Heart right ventricle (tissue), 16 donors: ENCODE measurements around the gene CCDC106. TPM values are rescaled to one million over a fixed set of nuclear protein-coding genes. Genes with fewer than 3 reads are reported as not detected.

Source experiments
- ATAC-seq, 8 donors: fragments of 200-7000 bp; cut with Tn5 transposase; one replicate each; pipeline ENCODE4 v1.9.1; 2020; ENCODE audit warnings: mild to moderate bottlenecking in 8 of 8, moderate library complexity in 8 of 8, moderate number of reproducible peaks in 1 of 8
- DNase-seq, 2 donors: peaks; one replicate each; pipeline ENCODE4 v3.0.0-alpha.2; 2020
- H3K27ac ChIP-seq, 10 donors: fragments of 200-600 bp; sonication (generic) in 2 of 10; one replicate each; pipeline versions ENCODE4 v1.5.0 to v1.8.0; 2020 to 2022; ENCODE audit warnings: mild to moderate bottlenecking in 3 of 10
- H3K27me3 ChIP-seq, 7 donors: fragments of 200-600 bp; one replicate each; pipeline ENCODE4 v1.8.0; 2021 to 2022; ENCODE audit warnings: mild to moderate bottlenecking in 2 of 7
- H3K36me3 ChIP-seq, 9 donors: fragments of 200-600 bp; sonication (generic) in 1 of 9; one replicate each; pipeline versions ENCODE4 v1.5.0 to v1.8.0; 2020 to 2022; ENCODE audit warnings: mild to moderate bottlenecking in 2 of 9
- H3K4me1 ChIP-seq, 9 donors: fragments of 200-600 bp; sonication (generic) in 1 of 9; one replicate each; pipeline versions ENCODE4 v1.5.0 to v1.8.0; 2020 to 2022; ENCODE audit warnings: mild to moderate bottlenecking in 4 of 9
- H3K4me3 ChIP-seq, 10 donors: fragments of 200-600 bp; sonication (generic) in 2 of 10; one replicate each; pipeline versions ENCODE4 v1.5.0 to v1.8.0; 2020 to 2022; ENCODE audit warnings: mild to moderate bottlenecking in 7 of 10, moderate library complexity in 2 of 10
- H3K9me3 ChIP-seq, 11 donors: fragments of 200-600 bp in 10 of 11; sonication (generic) in 2 of 11; one replicate each; pipeline versions ENCODE4 v1.5.0 to v1.8.0; 2013 to 2022; ENCODE audit warnings: mild to moderate bottlenecking in 2 of 11, control low read depth in 1 of 11, moderate library complexity in 1 of 11
- WGBS, 2 donors: extraction: QIAGEN DNeasy Blood & Tissue Kit; methylation state at CpG; one replicate each; pipeline ENCODE4 v1.1.7; 2013; ENCODE audit warnings: inconsistent platforms in 1 of 2; 5-methylcytosine and 5-hydroxymethylcytosine counted together
- intact Hi-C, 10 donors: fragments of 100-400 bp; cut with DNase I; formaldehyde crosslinking; loops; one replicate each; pipeline versions ENCODE4 v1.11.1 to v1.14.2; 2022
- polyA plus RNA-seq, 2 donors: library from polyadenylated mRNA; stranded (reverse); fragments of 200-250 nt; gene quantifications; one replicate each; pipeline ENCODE4 v1.2.3, GENCODE V29; 2013
- total RNA-seq, 10 donors: library from RNA; stranded (reverse); fragmentation: NEBNext Ultra II Directional in 3 of 10; extraction: Animal tissue kit (Norgen Biotek cat#: 25700) in 3 of 10; gene quantifications; one replicate each; pipeline versions ENCODE4 v1.2.1 to v1.2.4, GENCODE V29; 2021 to 2023
- TF ChIP-seq, protein P1 (sequence below), 9 donors: fragments of 200-600 bp; sonication (generic) in 2 of 9; IDR thresholded peaks; one replicate each; pipeline versions ENCODE4 v1.5.0 to v1.8.0; 2021 to 2022; ENCODE audit warnings: antibody characterized with exemption in 9 of 9, mild to moderate bottlenecking in 5 of 9, moderate library complexity in 1 of 9
- donor health status: Arrhythmogenic right ventricular cardiomyopathy.
- donor health status: ischemic (EF 13 %, LVEDD 7.1; RV severe dilation, severe dysfunction).
- donor health status: healthy with polysubstance abuse.
- donor health status: DM: no; HTN: yes; CAD: no.
- donor health status: DM: no; HTN: no; CAD: no.
- donor health status: ischemic (EF 25% LVEDD 6.9; RV normal size, moderate dysfunction).
- donor health status: ischemic (EF 25% LVEDD 5.7; RV mildly dilated, moderate dysfunction).
- donor health status: healthy.
- donor health status: DM: yes; HTN: yes; CAD: no.
- donor health status: Ischemic cardiomyopathy.
- donor health status: ischemic (EF 35%, LVEDD 5.7; RV mildly dilated, moderate dysfunction).
- donor health status: nonischemic (EF 11% LVEDD 7.7; RV severe dilation, severe dysfunction).
- donor health status: DM: yes; HTN: yes; CAD: no.
- donor health status: PGD.
- donor health status: ischemic (EF 29% LVEDD 5.4; RV normal size, mild dysfunction).
- donor health status: nonischemic (EF 23%, LVEDD 6.1; RV moderate dilation, normal function).

CCDC106 gene
- total and polyA plus RNA-seq, 12 donors = 12.1 to 29.6 (median 14.4) TPM

DNA sequence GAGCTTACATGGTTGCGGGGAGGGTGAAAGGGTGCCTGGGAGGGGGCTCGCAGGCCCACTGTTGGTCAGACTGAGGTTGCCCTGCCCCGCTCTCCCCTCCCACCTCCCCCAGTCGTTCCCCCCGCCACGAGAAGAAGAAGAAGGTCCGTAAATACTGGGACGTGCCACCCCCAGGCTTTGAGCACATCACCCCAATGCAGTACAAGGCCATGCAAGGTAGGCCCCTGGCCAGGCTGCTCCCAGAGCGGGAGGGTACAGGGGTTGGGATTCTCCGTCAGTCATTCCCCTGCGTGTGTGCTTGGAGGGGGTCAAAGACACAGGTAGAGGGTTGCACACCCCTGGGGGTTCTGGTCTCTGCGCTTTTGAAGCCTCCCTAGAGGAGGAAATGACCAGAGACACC, 12.4 kb downstream of the CCDC106 start:
- H3K36me3 ChIP-seq = peaks cover 0 to 70% (median 40%) of the 10 kb centered on the region in 9 donors
- H3K9me3 ChIP-seq = no peaks in the 10 kb centered on the region
- H3K4me1 ChIP-seq = peaks cover 35 to 53% (median 43%) of the 10 kb centered on the region in 9 donors
- no peaks in the 10 kb centered on the region for H3K27me3 ChIP-seq
- TF ChIP-seq, protein P1, sequence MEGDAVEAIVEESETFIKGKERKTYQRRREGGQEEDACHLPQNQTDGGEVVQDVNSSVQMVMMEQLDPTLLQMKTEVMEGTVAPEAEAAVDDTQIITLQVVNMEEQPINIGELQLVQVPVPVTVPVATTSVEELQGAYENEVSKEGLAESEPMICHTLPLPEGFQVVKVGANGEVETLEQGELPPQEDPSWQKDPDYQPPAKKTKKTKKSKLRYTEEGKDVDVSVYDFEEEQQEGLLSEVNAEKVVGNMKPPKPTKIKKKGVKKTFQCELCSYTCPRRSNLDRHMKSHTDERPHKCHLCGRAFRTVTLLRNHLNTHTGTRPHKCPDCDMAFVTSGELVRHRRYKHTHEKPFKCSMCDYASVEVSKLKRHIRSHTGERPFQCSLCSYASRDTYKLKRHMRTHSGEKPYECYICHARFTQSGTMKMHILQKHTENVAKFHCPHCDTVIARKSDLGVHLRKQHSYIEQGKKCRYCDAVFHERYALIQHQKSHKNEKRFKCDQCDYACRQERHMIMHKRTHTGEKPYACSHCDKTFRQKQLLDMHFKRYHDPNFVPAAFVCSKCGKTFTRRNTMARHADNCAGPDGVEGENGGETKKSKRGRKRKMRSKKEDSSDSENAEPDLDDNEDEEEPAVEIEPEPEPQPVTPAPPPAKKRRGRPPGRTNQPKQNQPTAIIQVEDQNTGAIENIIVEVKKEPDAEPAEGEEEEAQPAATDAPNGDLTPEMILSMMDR (IDR thresholded peaks at IDR 0.05) = no peak
- no peak overlapping the region for H3K4me3 ChIP-seq
- 84 to 87% methylated on average over 11 to 12 of the region's 12 CpGs for WGBS, 2 donors
- H3K27ac ChIP-seq = no peak overlapping the region
- intact Hi-C loops = no loop called here
- no peak for DNase-seq
- ATAC-seq = no peak

DNA sequence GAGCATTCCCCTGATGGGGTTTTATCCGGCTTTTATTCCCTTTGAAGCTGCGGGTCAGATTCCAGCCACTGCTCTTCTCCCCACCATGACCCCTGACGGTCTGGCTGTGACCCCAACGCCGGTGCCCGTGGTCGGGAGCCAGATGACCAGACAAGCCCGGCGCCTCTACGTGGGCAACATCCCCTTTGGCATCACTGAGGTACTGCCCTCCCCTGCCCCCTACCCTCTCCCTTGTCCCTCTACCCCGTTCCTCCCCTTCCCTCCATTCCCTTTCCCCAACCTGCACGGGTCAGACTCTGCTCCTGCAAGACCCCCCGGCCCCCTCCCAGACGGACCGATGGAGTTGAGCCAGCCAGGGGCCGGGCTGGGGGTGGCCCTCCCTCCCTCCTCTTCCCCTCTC, 13.0 kb downstream of the CCDC106 start:
- H3K4me3 ChIP-seq = no peak overlapping the region
- WGBS, 2 donors = 74 to 75% methylated on average over 16 of the region's 16 CpGs
- ATAC-seq (no peak), DNase-seq (no peak)
- H3K36me3 ChIP-seq = peaks cover 0 to 75% (median 46%) of the 10 kb centered on the region in 9 donors
- TF ChIP-seq, protein P1 (IDR thresholded peaks at IDR 0.05) = no peak
- no peaks in the 10 kb centered on the region for H3K9me3 ChIP-seq
- H3K4me1 ChIP-seq = peaks cover 33 to 47% (median 39%) of the 10 kb centered on the region in 9 donors
- intact Hi-C loops = no loop called here
- no peak overlapping the region for H3K27ac ChIP-seq
- no peaks in the 10 kb centered on the region for H3K27me3 ChIP-seq

DNA sequence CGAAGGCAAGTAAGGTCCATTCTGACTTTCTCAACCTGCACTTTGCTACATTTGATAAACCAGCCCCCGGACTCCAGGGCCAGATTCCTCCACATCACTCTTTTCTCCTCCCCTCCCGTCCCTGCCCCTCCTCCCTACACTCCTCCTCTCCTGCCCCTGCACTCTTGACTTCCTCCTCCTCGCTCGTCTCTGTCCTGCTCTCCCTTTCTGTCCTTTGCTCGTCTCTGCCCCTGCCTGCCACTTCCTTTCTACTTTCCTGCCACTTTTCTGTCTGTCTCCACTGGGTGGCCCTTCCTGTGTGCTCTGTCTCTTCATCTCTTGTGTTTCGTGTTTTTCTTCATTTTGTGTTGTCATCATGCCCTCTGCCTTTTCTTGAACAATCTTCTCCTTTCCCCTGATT, 13.8 kb downstream of the CCDC106 start:
- Histone ChIP-seq H3K9me3 (no peaks in the 10 kb centered on the region), H3K4me1 (peaks cover 25 to 39% (median 30%) of the 10 kb centered on the region in 9 donors), H3K27ac (no peak overlapping the region), H3K27me3 (no peaks in the 10 kb centered on the region), H3K4me3 (no peak overlapping the region), H3K36me3 (peaks cover 0 to 84% (median 54%) of the 10 kb centered on the region in 9 donors)
- WGBS, 2 donors = 58 to 66% methylated on average over 7 of the region's 7 CpGs
- intact Hi-C loops = no loop called here
- ATAC-seq (no peak), DNase-seq (no peak)
- TF ChIP-seq, protein P1 (IDR thresholded peaks at IDR 0.05) = no peak

DNA sequence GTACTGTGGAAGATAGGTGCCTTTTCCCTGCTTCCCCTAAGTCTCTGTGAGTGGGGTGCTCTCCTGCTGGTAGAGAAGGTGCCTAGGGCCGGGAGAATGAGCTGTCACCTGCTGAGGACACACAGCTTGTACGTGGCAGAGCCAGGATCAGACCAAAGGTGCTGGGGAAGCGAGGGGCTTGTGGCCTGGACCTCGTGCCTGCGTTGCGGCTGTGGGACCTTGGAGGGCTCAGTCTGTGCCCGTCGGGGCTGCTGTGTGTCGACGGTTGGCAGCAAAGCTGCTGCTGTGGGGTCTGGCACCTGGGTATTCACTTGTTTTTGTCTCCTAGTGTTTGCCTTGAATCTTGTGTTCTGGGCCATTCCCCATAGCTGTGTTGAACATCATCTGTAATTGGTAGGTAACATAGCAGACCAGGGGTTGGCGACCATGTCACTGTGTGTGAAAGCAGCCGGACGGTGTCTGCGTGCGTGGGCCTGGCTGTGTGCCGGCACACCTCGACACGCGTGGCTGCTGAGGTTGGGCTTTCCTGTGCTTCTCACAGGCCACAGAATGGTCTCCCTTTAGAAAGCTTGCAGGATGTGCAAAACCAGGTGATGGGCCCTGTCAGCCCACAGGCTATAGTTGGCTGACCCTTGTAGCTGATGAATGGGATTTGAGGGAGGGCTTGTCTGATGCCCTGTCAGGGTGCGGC, 16.0 kb downstream of the CCDC106 start:
- TF ChIP-seq, protein P1 (IDR thresholded peaks at IDR 0.05) = no peak
- no peak for DNase-seq
- 87 to 91% methylated on average over 20 of the region's 20 CpGs for WGBS, 2 donors
- intact Hi-C loops = no loop called here
- peaks cover 3 to 21% (median 9%) of the 10 kb centered on the region in 9 donors for H3K4me1 ChIP-seq
- no peak overlapping the region for H3K4me3 ChIP-seq
- no peaks in the 10 kb centered on the region for H3K9me3 ChIP-seq
- no peak for ATAC-seq
- H3K36me3 ChIP-seq = peaks cover 0 to 99% (median 64%) of the 10 kb centered on the region in 9 donors
- H3K27ac ChIP-seq = no peak overlapping the region
- H3K27me3 ChIP-seq = no peaks in the 10 kb centered on the region
